GM21576 (cell line): Measurements from ENCODE around the gene TEDC2.
"Not testable (repeated sequence)": the region's sequence is repeated elsewhere in the genome, so short reads cannot be mapped to it uniquely, and the experiment has no call there.

Experiments used
- ATAC-seq: cut with Tn5 transposase; IDR thresholded peaks from one replicate; pipeline ENCODE4 v1.9.1; 2021; ENCODE audit warnings: mild to moderate bottlenecking, moderate library complexity; ENCODE audit not compliant: unreplicated experiment

The TEDC2 gene, protein sequence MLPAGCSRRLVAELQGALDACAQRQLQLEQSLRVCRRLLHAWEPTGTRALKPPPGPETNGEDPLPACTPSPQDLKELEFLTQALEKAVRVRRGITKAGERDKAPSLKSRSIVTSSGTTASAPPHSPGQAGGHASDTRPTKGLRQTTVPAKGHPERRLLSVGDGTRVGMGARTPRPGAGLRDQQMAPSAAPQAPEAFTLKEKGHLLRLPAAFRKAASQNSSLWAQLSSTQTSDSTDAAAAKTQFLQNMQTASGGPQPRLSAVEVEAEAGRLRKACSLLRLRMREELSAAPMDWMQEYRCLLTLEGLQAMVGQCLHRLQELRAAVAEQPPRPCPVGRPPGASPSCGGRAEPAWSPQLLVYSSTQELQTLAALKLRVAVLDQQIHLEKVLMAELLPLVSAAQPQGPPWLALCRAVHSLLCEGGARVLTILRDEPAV

GRCh38 chr16:2459647-2460390 lies at the start of gene TEDC2:
TEDC2 (plus strand) TSS chr16:2460109; CDS start chr16:2460145, 36 bp downstream.
- ATAC-seq = peak; percentile 83

- no peak for ATAC-seq
These were observed 44.8 kb upstream of the TEDC2 start for GRCh38 chr16:2415085-2415484.

GRCh38 chr16:2420035-2420434 lies 39.9 kb upstream of the TEDC2 start:
- no peak for ATAC-seq

DNA sequence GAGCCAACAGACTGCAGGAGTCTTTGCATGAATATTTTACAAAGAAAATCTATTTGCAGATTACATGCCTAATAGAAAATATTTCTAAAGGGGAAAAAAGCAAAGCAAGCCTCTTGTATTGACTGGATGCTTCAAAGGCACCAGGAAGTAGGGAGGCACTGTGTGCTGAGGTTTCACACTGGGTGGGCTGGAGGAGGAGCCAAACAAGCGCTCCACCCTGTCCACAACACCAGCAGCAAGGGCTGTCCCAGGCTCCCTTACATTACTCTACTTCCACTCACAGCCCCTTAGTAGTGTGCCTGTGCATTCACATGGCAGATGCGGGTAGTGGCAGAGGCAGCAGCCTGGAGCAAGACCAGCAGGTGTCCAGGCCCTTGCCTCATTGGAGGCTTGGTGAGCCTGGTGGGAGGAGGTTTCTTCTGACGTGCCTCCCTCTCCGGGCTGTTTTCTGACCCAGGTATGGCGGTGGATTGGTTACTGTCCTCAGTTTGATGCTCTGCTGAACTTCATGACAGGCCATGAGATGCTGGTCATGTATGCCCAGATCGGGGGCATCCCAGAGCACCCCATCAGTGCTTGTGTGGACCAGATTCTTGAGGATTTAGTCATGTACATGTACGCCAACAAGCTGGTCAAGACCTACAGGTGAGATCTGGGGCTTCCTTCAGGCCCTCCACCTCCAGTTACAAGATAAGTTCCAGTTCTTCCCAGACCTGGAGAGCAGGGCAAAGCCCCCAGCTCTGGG lies 37.6 kb upstream of the TEDC2 start:
- ATAC-seq = no peak

DNA sequence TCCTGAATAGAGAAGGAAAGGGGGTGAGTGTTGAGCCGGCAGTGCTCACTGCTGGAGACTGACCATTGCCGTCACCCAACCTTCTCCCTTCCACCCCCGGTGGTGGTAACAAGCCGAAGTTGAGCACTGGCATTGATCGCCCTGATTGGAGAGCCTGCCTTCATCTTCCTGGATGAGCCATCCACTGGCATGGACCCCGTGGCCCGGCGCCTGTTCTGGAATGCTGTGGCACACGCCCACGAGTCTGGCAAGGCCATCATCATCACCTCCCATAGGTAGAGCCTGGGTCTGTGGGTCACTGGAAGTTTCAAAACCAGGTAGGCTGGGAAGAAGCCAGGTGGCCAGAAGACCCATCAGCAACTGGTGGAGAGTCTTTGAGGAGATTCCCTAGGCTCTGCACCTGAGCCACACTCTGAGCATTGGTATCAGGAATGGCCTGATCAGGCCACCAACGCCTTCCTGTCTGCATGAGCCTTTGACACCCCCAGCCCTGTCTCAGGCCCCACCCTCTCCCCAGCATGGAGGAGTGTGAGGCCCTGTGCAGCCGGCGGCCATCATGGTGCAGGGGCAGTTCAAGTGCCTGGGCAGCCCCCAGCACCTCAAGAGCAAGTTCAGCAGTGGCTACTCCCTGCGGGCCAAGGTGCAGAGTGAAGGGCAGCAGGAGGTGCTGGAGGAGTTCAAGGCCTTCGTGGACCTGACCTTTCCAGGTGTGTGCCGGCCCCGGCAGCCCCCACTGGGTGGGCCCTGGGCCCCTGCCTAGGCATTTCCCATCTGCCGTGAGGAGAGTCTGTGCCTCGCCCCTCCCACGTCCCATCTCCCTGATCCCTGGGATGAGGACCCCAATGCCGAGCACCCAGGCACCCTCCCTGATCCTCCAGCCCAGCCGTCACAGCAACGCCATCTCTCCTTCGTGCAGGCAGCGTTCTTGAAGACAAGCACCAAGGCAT lies 35.6 kb upstream of the TEDC2 start:
- ATAC-seq = no peak

DNA sequence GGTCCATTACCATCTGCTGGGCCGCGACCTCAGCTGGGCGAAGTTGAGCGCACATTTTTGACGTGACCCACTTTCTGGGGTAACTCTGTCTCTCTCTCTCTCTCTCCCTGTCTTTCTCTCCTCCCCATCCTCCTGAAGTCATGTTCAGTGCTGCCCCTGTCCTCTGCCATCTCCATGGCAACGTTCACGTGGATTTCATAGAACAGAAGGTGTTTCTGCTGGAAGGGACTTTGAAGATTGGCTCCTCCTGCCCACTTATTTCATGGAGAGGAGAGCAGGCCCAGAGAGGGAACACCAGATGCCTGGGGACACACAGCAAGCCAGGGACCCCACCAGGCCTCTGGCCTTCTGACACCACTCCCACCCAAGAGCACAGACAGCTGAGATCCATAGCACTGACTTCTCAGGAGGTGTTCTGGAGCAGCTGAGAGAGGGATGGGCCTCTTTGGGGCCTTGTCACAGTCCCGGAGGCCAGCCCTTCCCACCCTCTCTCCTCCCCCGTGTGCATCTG lies 34.8 kb upstream of the TEDC2 start:
- ATAC-seq = no peak

DNA sequence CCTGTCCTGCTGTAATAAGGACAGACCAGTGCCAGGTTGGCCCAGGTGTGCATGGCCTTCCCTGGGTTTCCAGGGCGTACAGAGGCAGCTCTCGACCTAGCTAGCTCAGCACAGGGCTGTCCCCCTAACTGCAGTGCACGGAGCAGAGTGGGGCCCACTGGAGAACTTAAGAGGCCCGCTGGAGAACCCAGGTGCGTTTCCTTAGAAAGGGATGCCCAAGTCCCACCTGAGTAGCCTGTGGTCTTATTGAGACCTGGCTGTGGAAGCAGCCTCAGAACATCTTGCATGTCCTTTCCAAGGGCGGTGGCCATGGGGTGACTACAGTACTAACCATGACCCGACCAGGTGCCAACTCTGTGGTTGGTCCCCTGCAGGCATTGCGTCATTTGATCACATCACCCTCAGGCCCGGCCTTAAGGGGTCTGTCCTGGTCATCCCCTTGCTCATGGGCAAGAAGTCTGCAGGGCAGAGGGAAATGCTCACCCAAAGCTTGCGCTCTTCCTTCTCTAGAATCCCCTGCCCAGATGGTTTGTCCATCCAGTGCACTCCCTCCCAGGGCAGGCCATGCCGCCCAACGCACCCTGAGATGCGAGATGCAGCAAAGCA lies 34.0 kb upstream of the TEDC2 start:
- ATAC-seq = no peak

DNA sequence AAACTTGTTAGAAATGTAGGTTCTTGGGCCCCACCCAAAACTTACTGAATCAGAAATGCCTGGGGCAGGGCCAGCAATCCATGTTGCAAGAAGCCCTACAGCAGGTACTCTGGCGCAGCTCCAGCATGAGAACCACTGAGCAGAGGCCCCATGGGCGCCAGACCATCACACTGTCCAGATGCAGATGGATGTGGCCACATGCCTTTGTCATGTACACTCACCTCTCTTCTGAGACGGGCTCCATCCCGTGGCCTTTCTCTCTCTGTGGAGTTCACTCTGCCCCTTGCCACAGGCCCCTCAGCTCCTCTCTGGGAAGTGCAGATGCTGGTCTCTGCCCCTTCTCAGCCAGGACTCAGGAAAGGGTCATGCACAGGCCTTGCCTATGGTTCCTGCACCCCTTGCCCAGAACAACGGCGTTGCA lies 33.0 kb upstream of the TEDC2 start:
- no peak for ATAC-seq

GRCh38 chr16:2427526-2427925 lies 32.4 kb upstream of the TEDC2 start:
- no peak for ATAC-seq

DNA sequence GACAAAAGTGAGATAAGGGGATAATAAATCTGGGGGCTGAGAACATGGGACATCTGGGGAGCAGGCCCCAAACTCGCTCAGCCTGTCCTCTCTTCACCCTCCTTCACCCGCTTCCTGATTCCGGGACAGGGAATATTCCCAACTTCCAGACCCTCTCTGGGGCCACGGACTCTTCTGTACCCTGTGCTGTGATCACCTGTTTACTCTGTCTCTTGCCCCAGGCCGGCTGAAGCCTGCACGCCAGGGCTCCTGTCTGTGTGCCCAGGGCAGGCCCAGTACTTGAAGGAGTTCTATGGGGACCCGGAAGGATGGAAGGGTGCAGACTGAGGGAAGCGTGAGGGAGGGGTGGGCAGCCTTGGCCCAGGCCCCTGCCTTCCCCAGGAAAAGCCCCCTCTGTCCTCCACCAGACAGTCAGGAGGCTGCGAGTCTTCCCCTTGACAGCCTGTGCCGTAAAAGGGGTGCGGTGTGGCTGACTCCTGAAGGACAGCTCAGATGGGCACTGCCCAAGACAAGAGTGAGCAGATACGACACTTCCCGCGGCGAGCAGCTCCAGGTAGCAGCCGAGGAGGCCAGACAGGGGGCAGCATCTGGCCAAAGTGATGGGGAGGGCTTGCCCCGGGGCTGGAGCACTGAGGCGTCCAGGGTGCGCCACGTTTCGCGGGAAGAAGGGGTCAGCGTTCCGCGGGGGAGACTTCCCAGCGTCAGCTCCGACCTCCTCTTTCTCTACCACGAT lies 31.7 kb upstream of the TEDC2 start:
- ATAC-seq = peak; percentile 22

DNA sequence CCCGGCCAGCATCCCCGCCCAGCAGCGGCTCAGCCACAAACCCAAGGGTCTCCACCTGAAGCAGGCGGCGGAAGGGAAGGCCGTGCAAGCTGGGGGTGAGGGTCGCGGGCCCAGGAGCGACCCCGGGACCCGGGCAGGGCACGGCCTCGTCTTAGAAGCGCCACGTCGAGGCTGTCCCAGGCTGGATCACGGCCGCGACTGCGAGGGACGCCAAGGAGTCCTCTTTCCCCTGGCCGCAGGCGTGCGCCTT lies 31.2 kb upstream of the TEDC2 start:
- no peak for ATAC-seq

DNA sequence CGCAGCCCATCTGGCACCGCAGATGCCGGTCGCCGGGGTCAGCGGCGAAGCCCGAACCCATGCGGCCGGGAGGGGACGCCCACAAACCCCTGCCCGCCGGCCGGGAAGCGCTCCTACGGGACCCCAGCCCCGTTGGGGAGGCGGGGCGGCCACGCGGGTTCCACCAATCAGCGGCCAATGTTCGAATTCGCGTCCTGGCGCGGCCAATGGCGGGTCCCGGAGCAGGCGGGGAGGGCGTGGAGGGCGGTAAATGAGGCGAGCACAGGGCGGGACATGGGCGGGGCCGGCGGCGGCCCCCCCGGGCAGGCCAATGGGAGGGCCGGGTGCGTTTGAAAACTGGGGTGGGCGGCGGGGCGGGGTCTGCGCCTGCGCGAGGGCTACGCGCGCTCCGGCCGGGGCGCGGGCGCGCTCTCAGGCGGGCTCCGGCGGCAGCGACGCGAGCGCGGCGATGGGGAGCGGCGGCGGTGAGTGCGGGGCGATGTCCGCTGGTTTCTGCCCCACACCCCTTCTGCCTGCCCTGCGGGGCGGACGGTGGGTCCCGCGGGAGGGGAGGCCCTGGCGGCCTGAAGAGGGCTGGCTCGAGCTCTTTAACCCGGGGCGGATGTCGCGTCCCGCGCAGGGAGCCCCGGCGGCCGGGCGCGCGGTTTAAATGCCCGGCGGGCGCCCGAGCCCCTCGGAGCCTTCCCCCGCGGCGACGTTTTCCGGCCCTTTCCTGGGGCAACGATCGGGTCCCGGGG lies 30.7 kb upstream of the TEDC2 start, which contains the start of gene CCNF:
TSS of gene CCNF (plus strand) at position 414 of the 737 bp plus-strand sequence. CDS start at position 449, 35 bp downstream.
- ATAC-seq = peak; percentile 84

- no peak for ATAC-seq
These were observed 29.9 kb upstream of the TEDC2 start for GRCh38 chr16:2429771-2430663.

DNA sequence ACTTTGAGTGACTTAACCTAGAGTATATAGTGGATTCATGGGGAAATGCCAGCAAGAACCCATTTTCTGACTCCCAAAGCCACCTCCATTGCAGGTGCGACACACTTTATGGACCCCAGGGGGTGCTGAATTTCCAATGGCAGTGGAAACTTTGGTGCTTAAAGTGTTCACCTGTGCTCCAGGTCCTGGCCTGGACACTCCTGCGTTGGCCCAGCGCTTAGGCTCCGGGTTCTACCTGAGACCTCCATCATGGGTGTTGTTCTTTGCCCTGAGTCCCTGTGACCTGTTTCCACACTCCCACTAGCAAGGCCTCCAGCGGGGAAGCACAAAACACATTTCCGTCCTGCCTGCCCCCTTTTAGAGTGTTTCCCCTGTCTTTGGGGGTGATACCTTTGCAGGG lies 27.6 kb upstream of the TEDC2 start:
- no peak for ATAC-seq

- ATAC-seq = no peak
These were observed 27.0 kb upstream of the TEDC2 start for GRCh38 chr16:2432801-2433505.

DNA sequence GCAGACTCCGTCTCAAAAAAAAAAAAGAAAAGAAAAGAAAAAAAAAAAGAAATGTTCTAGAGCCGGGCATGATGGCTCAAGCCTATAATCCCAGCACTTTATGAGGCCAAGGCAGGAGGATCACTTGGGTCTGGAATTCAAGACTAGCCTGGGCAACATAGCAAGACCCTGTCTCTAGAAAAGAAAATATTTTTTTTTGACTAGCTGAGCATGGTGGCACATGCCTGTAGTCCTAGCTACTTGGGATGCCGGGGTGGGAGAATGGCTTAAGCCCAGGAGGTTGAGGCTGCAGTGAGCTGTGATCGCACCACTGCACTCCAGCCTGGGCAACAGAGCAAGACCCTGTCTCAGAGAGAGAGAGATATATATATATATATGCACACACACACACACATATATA lies 24.7 kb upstream of the TEDC2 start:
- not testable (repeated sequence) for ATAC-seq

GRCh38 chr16:2436110-2436509 lies 23.8 kb upstream of the TEDC2 start:
- no peak for ATAC-seq
